ENCODE measurements around the gene MPP3.
"Not testable (repeated sequence)": the region's sequence is repeated elsewhere in the genome, so short reads cannot be mapped to it uniquely, and the experiment has no call there.

The MPP3 gene

GRCh38 chr17:43853546-43853945, 20.6 kb upstream of the MPP3 start:
- TF ChIP-seq ZNF274 (IDR thresholded peaks at IDR 0.05; ENCODE audit: low read depth, low read length): no peak
- H3K4me3 ChIP-seq (ENCODE audit: low read length): no peak overlapping the region

- no peak for TF ChIP-seq ZNF274 (IDR thresholded peaks at IDR 0.05; ENCODE audit: low read depth, low read length)
- H3K4me3 ChIP-seq (ENCODE audit: low read length): no peak overlapping the region
Observed at GRCh38 chr17:43852571-43852970, 19.6 kb upstream of the MPP3 start.

GRCh38 chr17:43849116-43849515, 16.2 kb upstream of the MPP3 start:
- no peak overlapping the region for H3K4me3 ChIP-seq (ENCODE audit: low read length)
- no peak for TF ChIP-seq ZNF274 (IDR thresholded peaks at IDR 0.05; ENCODE audit: low read depth, low read length)

DNA sequence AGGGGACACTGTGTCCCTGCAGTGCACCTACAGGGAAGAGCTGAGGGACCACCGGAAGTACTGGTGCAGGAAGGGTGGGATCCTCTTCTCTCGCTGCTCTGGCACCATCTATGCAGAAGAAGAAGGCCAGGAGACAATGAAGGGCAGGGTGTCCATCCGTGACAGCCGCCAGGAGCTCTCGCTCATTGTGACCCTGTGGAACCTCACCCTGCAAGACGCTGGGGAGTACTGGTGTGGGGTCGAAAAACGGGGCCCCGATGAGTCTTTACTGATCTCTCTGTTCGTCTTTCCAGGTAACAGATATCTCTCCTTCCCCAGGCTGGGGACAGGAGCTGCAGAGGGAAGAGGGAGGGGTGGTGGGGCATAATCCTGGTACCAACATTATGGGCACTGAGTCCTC, 15.7 kb upstream of the MPP3 start:
- no peak overlapping the region for H3K4me3 ChIP-seq (ENCODE audit: low read length)
- no peak for TF ChIP-seq ZNF274 (IDR thresholded peaks at IDR 0.05; ENCODE audit: low read depth, low read length)

GRCh38 chr17:43846963-43847371, 14.0 kb upstream of the MPP3 start, which contains the start of gene CD300LG:
Gene CD300LG, plus strand, starts transcription at chr17:43847176. Its CDS starts 41 bp downstream, at chr17:43847217.
- no peak for TF ChIP-seq ZNF274 (IDR thresholded peaks at IDR 0.05; ENCODE audit: low read depth, low read length)
- H3K4me3 ChIP-seq (ENCODE audit: low read length): no peak within 1 kb of the TSS

DNA sequence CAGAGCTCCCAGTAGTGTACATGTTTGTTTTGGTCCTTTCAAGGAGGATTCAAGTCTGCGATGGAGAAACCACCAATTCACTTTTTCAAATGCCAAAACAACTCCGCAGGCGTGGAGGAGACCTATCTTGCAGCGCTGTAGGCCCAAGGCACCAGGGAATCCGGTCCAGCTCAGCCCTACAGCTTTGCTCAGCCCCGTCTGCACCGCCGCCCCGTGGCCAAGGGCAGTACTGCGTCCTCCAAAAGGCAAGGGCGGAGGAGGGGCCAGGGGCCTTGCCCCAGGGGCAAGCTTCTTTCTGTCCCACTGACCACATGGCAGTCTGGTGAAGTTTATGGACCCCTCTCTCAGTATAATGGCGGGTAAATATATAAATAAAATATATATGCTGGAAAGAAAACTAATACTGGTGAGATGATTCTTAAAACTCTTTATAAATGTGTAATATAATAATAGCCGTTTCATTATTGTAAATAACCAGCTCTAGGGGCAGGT, 13.3 kb upstream of the MPP3 start:
- no peak for TF ChIP-seq ZNF274 (IDR thresholded peaks at IDR 0.05; ENCODE audit: low read depth, low read length)
- H3K4me3 ChIP-seq (ENCODE audit: low read length): no peak overlapping the region

- TF ChIP-seq ZNF274 (IDR thresholded peaks at IDR 0.05; ENCODE audit: low read depth, low read length): no peak
- H3K4me3 ChIP-seq (ENCODE audit: low read length): no peak overlapping the region
Observed at GRCh38 chr17:43845766-43846165, 12.8 kb upstream of the MPP3 start.

DNA sequence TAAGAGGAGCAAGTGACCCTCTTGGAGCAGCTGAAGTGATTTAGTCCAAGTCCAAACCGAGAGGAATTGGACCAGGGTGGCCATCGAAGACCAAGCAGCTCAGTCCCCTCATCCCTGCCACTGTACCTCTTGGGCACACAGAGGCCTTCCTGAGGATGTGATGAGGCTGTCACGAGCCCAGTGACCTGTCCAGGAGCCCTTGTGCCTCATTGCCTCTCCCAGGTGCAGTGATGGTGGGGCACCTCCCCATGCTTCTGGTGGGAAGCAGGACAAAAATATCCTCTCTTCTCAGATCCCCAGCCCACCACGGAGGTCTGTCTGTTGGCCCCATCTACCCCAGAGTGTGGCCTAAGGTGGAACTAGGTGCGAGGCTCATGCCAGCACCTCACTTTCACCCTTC, 11.3 kb upstream of the MPP3 start:
- TF ChIP-seq ZNF274 (IDR thresholded peaks at IDR 0.05; ENCODE audit: low read depth, low read length): no peak
- no peak overlapping the region for H3K4me3 ChIP-seq (ENCODE audit: low read length)

GRCh38 chr17:43842975-43843325, 10.0 kb upstream of the MPP3 start:
- H3K4me3 ChIP-seq (ENCODE audit: low read length): no peak overlapping the region
- TF ChIP-seq ZNF274 (IDR thresholded peaks at IDR 0.05; ENCODE audit: low read depth, low read length): no peak

- not testable (repeated sequence) for H3K4me3 ChIP-seq (ENCODE audit: low read length)
Observed at GRCh38 chr17:43842091-43842974, 9.4 kb upstream of the MPP3 start.

GRCh38 chr17:43841282-43841681, 8.3 kb upstream of the MPP3 start:
- TF ChIP-seq ZNF274 (IDR thresholded peaks at IDR 0.05; ENCODE audit: low read depth, low read length): no peak
- H3K4me3 ChIP-seq (ENCODE audit: low read length): no peak overlapping the region

DNA sequence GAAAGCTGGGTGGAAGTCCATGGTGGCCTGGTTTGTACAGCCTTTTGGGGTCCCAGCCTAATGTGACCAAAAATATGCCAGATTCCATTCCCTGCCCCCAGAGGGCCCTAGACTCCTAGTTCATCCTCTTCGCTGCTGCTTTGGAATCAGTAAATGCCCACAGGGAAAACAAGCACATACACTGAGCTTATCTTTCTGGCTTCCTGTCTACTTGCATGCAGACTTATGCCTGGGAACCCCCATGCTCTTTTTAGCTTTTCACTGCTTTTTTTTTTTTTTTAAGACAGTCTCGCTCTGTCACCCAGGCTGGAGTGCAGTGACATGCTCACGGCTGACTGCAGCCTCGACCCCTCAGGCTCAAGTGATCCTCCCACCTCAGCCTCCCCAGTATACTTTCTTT, 7.9 kb upstream of the MPP3 start:
- no peak for TF ChIP-seq ZNF274 (IDR thresholded peaks at IDR 0.05; ENCODE audit: low read depth, low read length)
- H3K4me3 ChIP-seq (ENCODE audit: low read length): no peak overlapping the region

- H3K4me3 ChIP-seq (ENCODE audit: low read length): no peak overlapping the region
- TF ChIP-seq ZNF274 (IDR thresholded peaks at IDR 0.05; ENCODE audit: low read depth, low read length): no peak
Observed at GRCh38 chr17:43839670-43840108, 6.7 kb upstream of the MPP3 start.

- TF ChIP-seq ZNF274 (IDR thresholded peaks at IDR 0.05; ENCODE audit: low read depth, low read length): no peak
- no peak overlapping the region for H3K4me3 ChIP-seq (ENCODE audit: low read length)
Observed at GRCh38 chr17:43834106-43834505, 1.2 kb upstream of the MPP3 start.

DNA sequence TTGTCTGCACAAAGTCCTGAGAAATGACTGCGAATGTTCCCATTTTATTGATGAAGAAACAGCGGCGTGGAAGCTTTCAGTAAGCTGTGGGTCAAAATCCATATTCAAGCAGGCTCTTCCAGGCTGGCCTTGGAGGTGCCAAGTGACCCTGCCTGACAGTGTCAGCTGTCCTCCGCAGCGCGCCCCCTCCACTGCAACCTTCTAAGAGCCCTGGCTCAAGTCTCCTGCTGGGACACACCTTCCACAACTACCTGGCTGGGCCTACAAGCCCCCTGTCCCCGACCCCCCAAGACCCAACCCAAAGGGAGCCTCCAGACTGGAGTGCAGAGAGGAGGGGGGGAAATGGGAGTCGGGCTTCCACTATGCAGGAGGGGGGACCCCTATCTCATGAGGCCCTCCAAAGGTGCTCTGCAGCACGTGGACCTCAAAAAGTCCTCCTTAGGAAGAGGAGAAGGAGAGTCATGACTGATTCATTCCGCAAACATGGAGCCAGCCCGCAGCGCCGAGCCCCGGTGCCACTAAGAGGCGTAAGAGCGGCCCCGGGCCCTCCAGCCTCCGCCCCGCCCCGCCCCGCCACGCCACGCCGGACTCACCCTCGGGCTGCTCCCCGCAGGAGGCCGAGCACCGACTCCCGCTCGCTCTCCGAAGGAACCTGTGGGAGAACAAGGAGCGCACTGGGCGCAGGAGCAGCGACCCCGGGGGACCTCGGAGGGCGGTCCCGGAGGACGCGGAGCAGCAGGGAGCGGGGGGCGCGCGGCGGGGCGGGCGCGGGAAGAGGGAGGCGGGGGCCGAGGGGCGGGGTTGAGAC, 574 bp downstream of the MPP3 start:
- no peak for TF ChIP-seq ZNF274 (IDR thresholded peaks at IDR 0.05; ENCODE audit: low read depth, low read length)

More for the DNA sequence above, 574 bp downstream of the MPP3 start:
- peak overlapping the region; percentile 7 for H3K4me3 ChIP-seq (ENCODE audit: low read length)

Data from GM08714 (cell line).